HG02610 (cell line): ENCODE data around the gene ACOT6.
"Not testable (repeated sequence)": the region's sequence is repeated elsewhere in the genome, so short reads cannot be mapped to it uniquely, and the experiment has no call there.

Experiments used
- ATAC-seq: cut with Tn5 transposase; IDR thresholded peaks from one replicate; pipeline ENCODE4 v1.9.1; 2021; ENCODE audit warnings: mild to moderate bottlenecking, moderate library complexity; ENCODE audit not compliant: unreplicated experiment

The ACOT6 gene

DNA sequence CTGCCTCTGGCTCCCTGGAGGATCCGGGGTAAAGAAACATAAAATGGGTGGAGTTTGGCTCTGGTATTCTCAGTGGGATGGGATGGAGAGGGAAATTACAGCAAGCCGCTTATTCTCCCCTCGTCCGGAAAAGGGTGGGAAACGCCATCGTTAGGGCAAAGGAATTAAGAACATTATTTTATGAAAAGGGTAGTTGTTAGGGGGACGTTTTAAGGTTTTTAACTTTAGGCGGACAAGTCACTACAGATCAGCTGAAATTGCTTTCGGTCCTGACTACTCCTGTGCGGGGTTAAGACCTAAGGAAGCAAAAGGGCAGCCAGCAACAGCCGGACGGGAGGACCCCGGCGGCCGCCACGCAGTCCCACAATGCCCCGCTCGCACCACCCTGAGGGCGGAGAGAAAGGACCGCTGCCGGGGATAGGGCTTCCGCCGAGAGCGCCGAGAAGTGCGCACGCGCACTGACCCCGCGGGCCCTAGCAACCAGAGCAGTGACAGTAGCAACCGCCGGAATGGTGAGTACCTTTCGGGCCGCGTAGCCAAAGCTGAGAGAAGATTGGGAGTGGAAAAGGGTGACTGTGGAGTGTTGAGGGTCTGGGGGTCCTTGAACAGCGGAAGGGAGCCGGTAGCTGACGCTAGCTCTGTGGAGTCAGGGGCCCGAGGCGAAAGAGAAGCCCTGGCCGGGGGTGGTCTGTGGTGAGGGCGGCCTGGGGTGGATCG is 32.4 kb downstream of the ACOT6 start, which contains the start of gene DNAL1:
Gene DNAL1, plus strand, starts transcription at position 456 of the 717 bp plus-strand sequence. Its CDS starts 54 bp downstream, at position 510.
- peak; percentile 94 for ATAC-seq

DNA sequence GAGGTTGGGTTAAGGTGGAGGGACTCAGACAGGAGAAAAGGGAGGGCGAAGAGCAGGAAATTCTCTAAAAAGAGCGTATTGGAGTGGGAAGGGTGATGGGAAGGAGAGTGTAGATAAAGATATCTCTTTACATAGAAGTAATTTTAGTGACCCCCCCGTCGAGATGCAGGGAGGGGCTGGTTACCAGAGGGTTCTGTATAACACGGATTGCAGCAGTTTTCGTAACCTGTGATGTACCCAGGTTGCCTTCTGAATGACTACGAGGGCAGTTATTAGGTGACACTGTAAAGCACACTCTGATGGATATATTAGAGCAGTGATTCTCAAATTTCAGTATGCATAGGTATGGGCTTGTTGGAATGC is 32.9 kb downstream of the ACOT6 start:
- ATAC-seq: no peak

DNA sequence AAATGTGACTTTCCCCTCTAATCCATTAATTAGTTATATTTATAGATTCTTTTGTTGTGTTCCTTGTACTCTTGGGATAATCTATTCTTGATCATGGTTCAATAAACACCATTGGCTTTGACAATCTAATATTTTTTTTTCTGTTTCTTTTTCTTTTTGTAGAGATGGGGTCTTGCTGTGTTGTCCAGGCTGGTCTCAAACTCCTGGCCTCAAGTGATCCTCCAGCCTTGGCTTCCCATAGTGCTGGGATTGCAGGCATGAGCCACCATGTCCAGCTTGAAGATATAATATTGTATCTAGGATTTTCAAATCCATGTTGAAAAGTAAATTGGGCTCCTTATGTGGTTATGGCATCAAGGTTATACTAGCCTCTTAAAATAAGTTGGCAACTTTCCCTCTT is 38.7 kb downstream of the ACOT6 start:
- ATAC-seq: no peak

DNA sequence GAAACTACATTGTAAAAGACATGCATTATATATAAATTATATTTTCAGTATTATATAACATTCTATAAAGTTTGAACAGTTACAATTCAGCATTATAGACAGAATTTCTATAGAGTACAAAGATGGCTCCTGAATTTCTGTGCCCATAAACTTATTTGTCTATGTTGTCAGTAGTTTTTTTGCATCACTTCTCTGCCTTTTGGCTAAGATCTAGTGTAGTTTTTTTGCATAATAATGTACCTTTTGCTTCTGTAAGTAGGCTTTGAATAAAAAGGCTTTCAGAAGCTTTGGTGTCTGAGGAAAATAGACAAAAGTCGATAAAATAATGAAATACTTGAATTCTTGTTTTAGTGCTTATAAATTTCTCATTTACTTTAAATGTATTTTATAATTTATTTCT is 43.5 kb downstream of the ACOT6 start:
- no peak for ATAC-seq

DNA sequence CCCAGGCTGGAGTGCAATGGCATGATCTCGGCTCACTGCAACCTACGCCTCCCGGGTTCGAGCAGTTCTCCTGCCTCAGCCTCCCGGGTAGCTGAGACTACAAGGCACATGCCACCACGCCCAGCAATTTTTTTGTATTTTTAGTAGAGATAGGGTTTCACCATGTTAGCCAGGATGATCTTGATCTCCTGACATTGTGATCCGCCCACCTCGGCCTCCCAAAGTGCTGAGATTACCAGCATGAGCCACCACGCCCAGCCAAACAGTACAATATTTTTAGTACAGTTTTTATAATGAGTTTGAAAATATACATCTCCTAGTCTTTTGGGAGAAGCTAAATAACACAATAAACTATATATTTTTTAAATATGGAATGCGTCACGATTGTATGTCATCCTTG is 46.9 kb downstream of the ACOT6 start:
- ATAC-seq: not testable (repeated sequence)

DNA sequence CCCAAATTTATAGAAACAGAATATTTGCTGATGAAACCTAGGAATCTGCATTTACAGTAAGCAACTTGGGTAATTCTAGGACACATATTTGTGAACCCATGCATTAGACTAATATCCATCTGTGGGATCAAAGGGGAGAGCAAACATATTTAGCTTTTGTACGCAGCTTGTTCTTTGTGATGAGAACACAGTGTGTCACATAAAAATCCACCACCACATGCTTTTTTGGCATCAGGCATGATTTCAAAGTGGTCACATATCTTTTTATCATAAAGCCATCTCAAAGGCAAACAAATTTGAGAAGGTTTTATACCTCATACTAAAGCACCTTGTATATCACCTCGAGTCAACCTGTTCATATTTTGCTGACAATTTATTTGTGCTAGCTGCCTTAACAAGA is 48.2 kb downstream of the ACOT6 start:
- ATAC-seq: no peak

DNA sequence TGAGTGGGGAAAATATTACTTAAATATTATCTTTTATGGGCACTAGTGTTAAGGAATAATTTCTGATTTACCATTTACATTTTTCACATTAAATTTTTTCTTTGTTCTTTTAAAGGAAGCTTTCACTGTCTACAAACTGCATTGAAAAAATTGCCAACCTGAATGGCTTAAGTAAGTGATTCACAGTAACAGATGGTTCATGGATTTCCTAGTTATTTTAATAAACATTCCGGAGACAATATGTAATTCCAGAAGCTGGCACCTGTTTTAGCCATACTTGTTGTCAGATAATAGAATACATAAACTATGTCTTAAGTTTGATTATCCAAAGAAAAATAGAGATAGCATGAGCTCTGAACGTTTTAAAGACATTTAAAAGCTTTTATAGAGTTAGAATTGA is 49.6 kb downstream of the ACOT6 start:
- no peak for ATAC-seq

DNA sequence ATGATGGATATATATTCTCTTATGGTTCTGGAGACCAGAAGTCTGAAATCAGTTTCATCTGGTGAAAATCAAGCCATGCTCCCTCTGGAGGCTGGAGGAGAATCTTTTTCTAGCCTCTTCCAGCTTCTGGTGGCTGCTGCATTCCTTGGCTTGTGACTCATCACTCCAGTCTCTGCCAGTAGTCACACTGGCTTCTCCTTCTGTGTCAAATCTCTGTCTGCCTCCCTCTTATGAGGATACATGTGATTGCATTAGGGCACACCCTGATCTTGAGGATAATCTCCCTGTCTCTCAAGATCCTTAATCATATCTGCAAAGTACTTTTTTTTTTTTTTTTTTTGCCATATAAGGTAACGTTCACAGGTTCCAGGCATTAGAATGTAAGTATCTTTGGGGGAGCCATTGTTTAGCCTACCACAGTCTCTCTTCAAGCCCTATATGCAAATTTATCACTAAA is 50.2 kb downstream of the ACOT6 start:
- no peak for ATAC-seq

DNA sequence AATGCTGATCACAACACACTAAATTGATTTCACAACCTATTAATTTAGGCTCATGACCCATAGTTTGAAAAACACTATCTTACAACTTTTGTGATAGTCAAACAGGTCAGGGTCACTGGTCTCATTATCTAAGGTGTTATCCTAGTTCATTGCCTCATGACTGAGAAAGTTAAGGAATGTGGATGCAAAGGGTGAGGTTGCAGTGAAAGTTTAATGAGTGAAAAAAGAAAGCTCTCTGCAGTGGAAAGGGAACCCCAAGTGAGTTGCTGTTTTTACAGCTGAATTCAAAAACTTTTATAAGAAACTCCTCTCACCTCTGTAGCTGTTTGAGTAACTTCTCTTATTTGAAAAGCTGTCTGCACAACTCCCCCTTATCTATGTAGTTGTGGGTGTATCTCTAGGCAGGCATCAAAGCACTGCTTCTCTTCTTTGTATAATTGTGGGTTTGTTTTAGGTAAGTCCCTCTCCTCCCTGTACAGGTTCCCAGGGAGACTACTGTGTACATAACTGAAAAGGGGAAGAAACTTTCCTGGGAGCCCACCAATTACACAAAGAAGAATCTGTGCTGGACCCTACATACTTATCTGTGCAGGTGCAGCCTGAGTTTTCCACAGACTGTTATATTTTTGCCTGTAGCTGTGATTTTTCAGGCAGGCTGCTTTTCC is 51.4 kb downstream of the ACOT6 start:
- ATAC-seq: no peak

DNA sequence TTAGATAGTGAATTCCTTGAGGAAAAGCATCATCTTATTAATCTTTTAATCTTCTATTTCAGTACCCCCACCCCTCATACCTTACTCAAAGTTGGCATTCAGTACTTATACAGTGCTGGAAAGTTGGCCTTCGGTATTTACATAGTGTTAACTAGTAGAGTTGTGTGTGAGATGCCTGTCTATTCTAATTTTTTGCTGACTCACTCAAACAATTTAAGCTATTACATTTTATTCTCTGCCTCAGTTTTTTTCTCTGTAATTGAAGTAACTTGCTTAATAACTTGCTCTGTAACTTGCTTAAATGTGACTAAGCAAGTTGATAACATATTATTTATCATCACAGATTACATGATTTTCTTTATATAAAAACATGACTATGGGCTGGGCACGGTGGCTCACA is 52.8 kb downstream of the ACOT6 start:
- no peak for ATAC-seq

DNA sequence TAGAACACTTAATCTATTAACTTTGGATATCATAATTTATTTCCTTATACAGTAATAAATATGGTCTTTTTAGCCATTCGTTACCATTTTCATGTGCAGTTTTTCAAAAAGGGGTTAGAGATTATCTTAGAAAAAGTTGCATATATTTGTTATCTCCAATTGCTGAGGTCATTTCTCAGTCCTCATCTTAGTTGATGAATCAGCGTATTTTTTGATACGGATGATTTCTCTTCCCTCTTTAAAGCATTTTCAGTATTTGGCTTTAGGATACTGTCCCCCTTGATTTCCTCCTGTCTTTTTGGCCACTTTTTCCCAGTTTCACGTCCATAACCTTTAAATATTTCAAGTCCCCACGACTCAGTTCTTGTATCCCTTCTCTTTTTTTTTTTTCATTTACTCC is 54.3 kb downstream of the ACOT6 start:
- no peak for ATAC-seq

DNA sequence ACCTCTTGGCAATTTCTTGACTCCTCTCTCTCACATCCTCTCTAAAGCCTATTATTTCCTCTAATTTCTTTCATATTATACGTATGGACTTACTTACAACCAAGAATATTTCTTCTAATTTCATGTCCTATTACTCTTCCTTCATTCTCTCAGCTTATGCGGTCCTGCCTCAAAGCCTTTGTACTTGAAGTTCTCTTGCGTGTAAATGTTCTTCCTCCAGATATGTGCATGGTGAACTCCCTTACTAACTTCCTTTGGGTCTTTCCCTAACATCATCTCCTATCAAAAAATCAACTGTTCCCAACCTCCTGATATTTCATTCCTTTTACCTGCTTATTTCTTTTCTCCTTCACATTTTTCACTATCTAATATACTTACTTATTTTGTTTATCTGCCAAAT is 55.5 kb downstream of the ACOT6 start:
- no peak for ATAC-seq
